Coronary artery (tissue), 2 donors: ENCODE results near the gene DOCK4.
A peak's percentile ranks its signal among the peaks of the same experiment; 100 is the strongest.

Source experiments
- DNase-seq: peaks from one replicate; pipeline ENCODE4 v3.0.0-alpha.2; 2017; ENCODE audit warnings: low spot score
- H3K27ac ChIP-seq, 2 donors: fragments of 200-600 bp; sonication (generic); one replicate each; pipeline ENCODE4 v1.5.1; 2016 to 2019
- H3K4me3 ChIP-seq: fragments of 200-600 bp; sonication (generic); 2 replicates; pipeline ENCODE4 v1.5.1; 2016; ENCODE audit warnings: mild to moderate bottlenecking, moderate library complexity
- TF ChIP-seq, protein P1 (sequence below): fragments of 200-600 bp; sonication (generic); IDR thresholded peaks from one replicate; pipeline ENCODE4 v1.5.1; 2019; ENCODE audit warnings: antibody characterized with exemption

The DOCK4 gene

DNA sequence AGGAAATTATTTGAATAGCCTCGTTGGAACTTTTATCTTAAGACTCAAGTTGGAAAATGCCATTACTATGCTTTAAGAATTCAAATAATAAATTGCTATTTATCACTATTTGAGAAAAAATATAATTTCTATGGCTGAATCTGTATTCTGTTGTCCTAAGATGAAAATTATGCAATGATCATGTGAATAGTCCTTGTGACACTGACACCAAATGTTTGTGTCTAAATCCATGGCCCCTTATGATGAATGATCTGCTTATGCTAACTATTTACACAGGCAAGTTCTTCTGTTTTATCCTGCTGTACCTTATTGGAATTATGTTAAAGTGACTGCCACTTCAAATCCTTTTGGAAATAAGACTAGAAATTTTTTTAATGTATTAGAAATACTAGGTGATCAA, 208.7 kb downstream of the DOCK4 start:
- Histone ChIP-seq H3K27ac (no peak overlapping the region), H3K4me3 (no peak overlapping the region)
- TF ChIP-seq, protein P1, sequence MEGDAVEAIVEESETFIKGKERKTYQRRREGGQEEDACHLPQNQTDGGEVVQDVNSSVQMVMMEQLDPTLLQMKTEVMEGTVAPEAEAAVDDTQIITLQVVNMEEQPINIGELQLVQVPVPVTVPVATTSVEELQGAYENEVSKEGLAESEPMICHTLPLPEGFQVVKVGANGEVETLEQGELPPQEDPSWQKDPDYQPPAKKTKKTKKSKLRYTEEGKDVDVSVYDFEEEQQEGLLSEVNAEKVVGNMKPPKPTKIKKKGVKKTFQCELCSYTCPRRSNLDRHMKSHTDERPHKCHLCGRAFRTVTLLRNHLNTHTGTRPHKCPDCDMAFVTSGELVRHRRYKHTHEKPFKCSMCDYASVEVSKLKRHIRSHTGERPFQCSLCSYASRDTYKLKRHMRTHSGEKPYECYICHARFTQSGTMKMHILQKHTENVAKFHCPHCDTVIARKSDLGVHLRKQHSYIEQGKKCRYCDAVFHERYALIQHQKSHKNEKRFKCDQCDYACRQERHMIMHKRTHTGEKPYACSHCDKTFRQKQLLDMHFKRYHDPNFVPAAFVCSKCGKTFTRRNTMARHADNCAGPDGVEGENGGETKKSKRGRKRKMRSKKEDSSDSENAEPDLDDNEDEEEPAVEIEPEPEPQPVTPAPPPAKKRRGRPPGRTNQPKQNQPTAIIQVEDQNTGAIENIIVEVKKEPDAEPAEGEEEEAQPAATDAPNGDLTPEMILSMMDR: no peak
- DNase-seq: no peak

DNA sequence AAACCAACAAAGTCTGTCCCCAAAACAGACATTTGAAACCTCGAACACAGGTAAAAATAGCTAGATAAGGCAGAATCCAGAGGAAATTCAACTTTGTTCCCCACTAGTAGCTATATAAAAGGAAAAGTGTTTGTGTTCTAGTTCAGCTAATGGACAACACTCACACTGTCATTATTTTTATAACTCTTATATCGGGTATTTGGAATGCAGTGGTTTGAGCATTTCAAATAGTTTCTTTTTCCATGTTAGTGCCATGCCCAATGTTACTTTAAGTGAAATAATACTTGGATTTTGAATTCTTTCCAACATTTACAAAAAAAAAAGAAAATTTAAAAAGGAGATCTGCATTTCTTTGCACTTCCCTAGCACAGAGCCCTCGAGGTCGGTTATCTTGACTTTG, 213.6 kb downstream of the DOCK4 start:
- DNase-seq: no peak
- H3K27ac ChIP-seq: no peak overlapping the region
- TF ChIP-seq, protein P1: no peak
- no peak overlapping the region for H3K4me3 ChIP-seq

DNA sequence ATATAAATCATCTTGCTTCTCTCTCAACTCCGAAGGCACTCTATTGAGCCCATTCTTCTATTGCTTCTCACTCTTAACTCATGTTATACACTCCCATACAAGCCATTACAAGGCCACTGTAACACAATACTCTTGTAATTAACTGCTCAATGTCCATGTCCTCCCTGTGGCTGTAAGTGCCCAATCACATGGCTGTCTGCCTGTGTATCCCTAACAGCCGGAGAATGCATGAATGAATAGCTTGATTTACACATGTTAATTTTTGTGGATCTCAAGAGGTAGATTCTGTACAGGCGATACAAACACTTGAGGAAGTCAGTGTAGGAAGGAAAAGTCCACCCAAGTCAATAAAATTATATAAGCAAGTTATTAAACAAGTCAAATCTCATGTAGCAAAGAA, 215.6 kb downstream of the DOCK4 start:
- H3K27ac ChIP-seq: no peak overlapping the region
- DNase-seq: no peak
- H3K4me3 ChIP-seq: no peak overlapping the region
- TF ChIP-seq, protein P1: no peak

DNA sequence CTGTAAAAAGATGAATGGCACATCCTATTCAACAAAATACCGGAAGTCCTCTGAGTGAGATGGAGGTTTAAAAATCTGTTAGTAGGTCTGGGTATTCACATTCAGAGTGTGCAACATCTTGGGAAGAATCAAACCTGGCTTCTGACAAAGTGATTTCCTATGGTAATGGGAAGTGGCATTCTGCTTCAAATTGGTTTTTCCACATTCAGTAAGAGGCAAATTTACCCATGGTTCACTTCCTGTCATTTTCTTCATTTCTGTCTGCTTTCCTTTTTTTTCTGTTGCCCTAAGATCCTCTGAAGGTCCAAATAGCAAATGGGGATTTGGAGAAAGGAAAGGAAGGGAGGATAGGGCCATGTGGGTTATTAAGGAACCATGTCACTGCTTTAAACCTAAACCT, 218.3 kb downstream of the DOCK4 start:
- H3K4me3 ChIP-seq: no peak overlapping the region
- peak overlapping the region in 1 of 2 donors; percentile 70 for H3K27ac ChIP-seq
- TF ChIP-seq, protein P1: no peak
- DNase-seq: no peak

DNA sequence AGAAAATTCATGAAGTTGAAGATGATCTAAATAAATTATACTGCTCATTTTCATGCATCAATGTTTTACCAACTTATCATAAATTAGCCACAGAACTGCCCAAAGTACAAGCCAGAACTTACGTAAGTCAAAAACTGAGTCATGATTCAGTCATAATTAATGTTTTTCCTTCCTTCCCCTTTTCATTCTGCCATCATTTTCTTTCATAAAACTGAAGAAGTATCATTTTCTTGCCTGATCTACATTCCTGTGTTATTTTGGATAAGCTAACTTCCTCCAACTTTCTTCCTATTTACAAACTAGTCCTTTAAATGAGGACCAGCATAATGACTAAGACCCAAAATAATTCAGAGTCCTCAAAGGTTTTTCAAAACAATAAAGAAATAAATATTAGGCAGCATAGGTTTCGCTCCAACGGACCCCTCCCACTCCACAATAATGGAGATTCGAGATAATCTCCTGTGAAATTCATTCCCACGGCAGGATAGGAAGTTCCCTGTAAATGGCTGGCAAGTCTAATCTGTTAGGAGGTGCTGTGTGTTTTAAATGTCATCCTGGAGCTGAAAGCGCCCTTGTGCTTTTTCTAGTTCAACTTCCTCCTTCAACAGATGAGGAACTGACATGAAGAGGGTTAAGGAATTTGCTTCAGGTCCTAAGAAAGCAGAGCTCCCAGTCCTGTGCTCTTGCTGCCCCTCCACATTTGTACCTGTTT, 218.9 kb downstream of the DOCK4 start:
- Histone ChIP-seq H3K4me3 (peak overlapping the region; percentile 12), H3K27ac (peak overlapping the region; percentile 52 to 70)
- DNase-seq: no peak
- TF ChIP-seq, protein P1: no peak

DNA sequence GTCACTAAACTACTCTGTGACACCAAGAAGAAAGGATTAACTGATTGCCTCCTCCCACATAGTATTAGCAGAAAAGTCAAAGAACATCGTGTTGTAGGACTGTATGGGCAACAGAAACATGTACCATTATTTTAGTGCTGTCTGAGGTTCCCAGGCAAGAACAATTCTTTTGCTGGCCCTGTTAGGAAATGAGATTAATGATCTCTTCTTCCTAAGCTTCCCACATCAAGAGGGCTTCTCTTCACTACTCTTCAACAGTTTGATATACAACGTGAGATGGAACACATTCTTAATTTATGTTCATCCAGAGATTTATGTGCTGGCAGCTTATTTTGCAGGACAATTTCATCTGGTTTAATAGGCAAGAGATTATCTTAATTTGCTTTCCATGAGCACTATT, 219.6 kb downstream of the DOCK4 start:
- Histone ChIP-seq H3K27ac (peak overlapping the region in 1 of 2 donors; percentile 70), H3K4me3 (no peak overlapping the region)
- TF ChIP-seq, protein P1: no peak
- no peak for DNase-seq

DNA sequence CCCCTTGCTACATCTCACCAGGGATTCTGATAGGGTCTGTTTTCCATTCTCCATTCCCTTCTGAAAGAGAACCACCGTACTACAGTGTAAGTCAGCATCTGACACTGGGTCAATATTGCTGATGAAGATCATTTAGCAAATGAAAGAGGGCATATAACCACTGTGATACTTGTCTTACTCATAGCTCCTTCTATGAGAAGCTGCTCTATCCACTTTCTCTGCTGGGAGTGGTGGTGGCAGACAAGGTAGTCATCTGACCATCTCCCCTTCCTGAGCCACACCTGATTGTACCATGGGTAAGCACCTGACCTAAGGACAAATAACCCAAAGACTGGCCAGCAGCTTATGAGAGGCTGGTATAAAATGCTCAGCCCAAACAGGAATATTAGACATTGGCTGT, 220.4 kb downstream of the DOCK4 start:
- DNase-seq: no peak
- H3K27ac ChIP-seq: no peak overlapping the region
- no peak overlapping the region for H3K4me3 ChIP-seq
- TF ChIP-seq, protein P1: no peak
